HEK293 (cell line): ENCODE measurements around the gene PTAR1.

ENCODE experiments used
- CTCF ChIA-PET: fragments of 350-600 bp; formaldehyde crosslinking; extraction: SDS; loops from one replicate; lab custom pipeline; 2021; ENCODE audit warnings: antibody characterized with exemption; lab: Yijun Ruan, JAX
- POLR2A ChIA-PET: fragments of 300-600 bp; formaldehyde crosslinking; extraction: SDS; loops from one replicate; lab custom pipeline; 2020; ENCODE audit warnings: antibody characterized with exemption, inconsistent platforms; lab: Yijun Ruan, JAX
- H3K27ac ChIP-seq: fragments of 200-500 bp; sonication (Bioruptor generic); 2 replicates; pipeline ENCODE4 v1.5.1; 2014; ENCODE audit warnings: low read depth, low read length, control low read depth, inconsistent platforms; ENCODE audit errors: extremely low read depth
- H3K36me3 ChIP-seq, 2 experiments: fragments of 200-500 bp in 1 of 2; sonication (Bioruptor generic) in 1 of 2; 1 replicate in 1 of 2; 2 replicates in 1 of 2; pipeline ENCODE4 v1.5.1; 2014 to 2017; ENCODE audit warnings: inconsistent platforms in 2 of 2, low read length in 2 of 2; ENCODE audit not compliant: control insufficient read depth in 2 of 2, insufficient read depth in 1 of 2
- H3K4me1 ChIP-seq: fragments of 200-500 bp; sonication (Bioruptor generic); 2 replicates; pipeline ENCODE4 v1.5.1; 2014; ENCODE audit warnings: mild to moderate bottlenecking, low read length, inconsistent platforms; ENCODE audit not compliant: control insufficient read depth, insufficient read depth
- H3K4me3 ChIP-seq: 2 replicates; pipeline ENCODE4 v1.5.1; 2011; ENCODE audit warnings: low read depth, mild to moderate bottlenecking, control low read depth, low read length, moderate library complexity
- H3K9me3 ChIP-seq: fragments of 200-500 bp; sonication (Bioruptor generic); 2 replicates; pipeline ENCODE4 v1.5.1; 2014; ENCODE audit warnings: low read depth, low read length, inconsistent platforms; ENCODE audit not compliant: control insufficient read depth, insufficient read depth
- GFI1B ChIP-seq: fragments of 450-650 bp; formaldehyde crosslinking; IDR thresholded peaks from 2 replicates; pipeline ENCODE4 v1.5.1; 2016; ENCODE audit warnings: missing biosample characterization, missing genetic modification characterization
- GLIS2 ChIP-seq: fragments of 450-650 bp; formaldehyde crosslinking; IDR thresholded peaks from 2 replicates; pipeline ENCODE4 v1.5.1; 2016; ENCODE audit warnings: missing biosample characterization, missing genetic modification characterization
- KLF10 ChIP-seq: fragments of 450-650 bp; IDR thresholded peaks from 2 replicates; pipeline ENCODE4 v1.5.1; 2018; ENCODE audit warnings: missing biosample characterization, mild to moderate bottlenecking, missing genetic modification characterization
- PBX3 ChIP-seq: sonication (generic); formaldehyde crosslinking; IDR thresholded peaks from 2 replicates; pipeline ENCODE4 v1.8.1; 2022; ENCODE audit warnings: mild to moderate bottlenecking, moderate library complexity, missing genetic modification reagents
- RBAK ChIP-seq: fragments of 450-650 bp; formaldehyde crosslinking; IDR thresholded peaks from 2 replicates; pipeline ENCODE4 v1.5.1; 2016; ENCODE audit warnings: missing biosample characterization, missing genetic modification characterization
- TRIM28 ChIP-seq: IDR thresholded peaks from 2 replicates; pipeline ENCODE4 v1.6.1; 2011; ENCODE audit warnings: low read length, control low read depth, borderline replicate concordance
- TSHZ1 ChIP-seq: fragments of 450-650 bp; formaldehyde crosslinking; IDR thresholded peaks from 2 replicates; pipeline ENCODE4 v1.5.1; 2016; ENCODE audit warnings: missing biosample characterization, missing genetic modification characterization, borderline replicate concordance
- ZBTB7A ChIP-seq: fragments of 450-650 bp; formaldehyde crosslinking; IDR thresholded peaks from 2 replicates; pipeline ENCODE4 v1.5.1; 2016; ENCODE audit warnings: low read depth, missing biosample characterization, missing genetic modification characterization
- ZFP69B ChIP-seq: fragments of 450-650 bp; formaldehyde crosslinking; IDR thresholded peaks from 2 replicates; pipeline ENCODE4 v1.5.1; 2016; ENCODE audit warnings: missing biosample characterization, missing genetic modification characterization
- ZNF175 ChIP-seq: fragments of 450-650 bp; formaldehyde crosslinking; IDR thresholded peaks from 2 replicates; pipeline ENCODE4 v1.5.1; 2016; ENCODE audit warnings: missing biosample characterization, missing genetic modification characterization
- ZNF184 ChIP-seq: fragments of 450-650 bp; IDR thresholded peaks from 2 replicates; pipeline ENCODE4 v1.5.1; 2018; ENCODE audit warnings: missing biosample characterization, mild to moderate bottlenecking, missing genetic modification characterization
- ZNF239 ChIP-seq: fragments of 450-650 bp; formaldehyde crosslinking; IDR thresholded peaks from 2 replicates; pipeline ENCODE4 v1.5.1; 2016; ENCODE audit warnings: missing biosample characterization, missing genetic modification characterization
- ZNF335 ChIP-seq: fragments of 450-650 bp; formaldehyde crosslinking; conservative IDR thresholded peaks from 2 replicates; pipeline ENCODE4 v1.5.1; 2016; ENCODE audit warnings: missing biosample characterization, missing genetic modification characterization
- ZNF350 ChIP-seq: fragments of 450-650 bp; formaldehyde crosslinking; IDR thresholded peaks from 2 replicates; pipeline ENCODE4 v1.5.0; 2017; ENCODE audit warnings: missing biosample characterization, mild to moderate bottlenecking, missing genetic modification characterization
- ZNF514 ChIP-seq: fragments of 450-650 bp; formaldehyde crosslinking; IDR thresholded peaks from 2 replicates; pipeline ENCODE4 v1.5.1; 2016; ENCODE audit warnings: missing biosample characterization, missing genetic modification characterization
- ZNF521 ChIP-seq: fragments of 450-650 bp; formaldehyde crosslinking; IDR thresholded peaks from 2 replicates; pipeline ENCODE4 v1.5.1; 2017; ENCODE audit warnings: missing biosample characterization, mild to moderate bottlenecking, missing genetic modification characterization
- ZNF571 ChIP-seq: fragments of 450-650 bp; formaldehyde crosslinking; IDR thresholded peaks from 2 replicates; pipeline ENCODE4 v1.5.0; 2017; ENCODE audit warnings: missing biosample characterization, missing genetic modification characterization
- ZNF623 ChIP-seq: fragments of 450-650 bp; formaldehyde crosslinking; IDR thresholded peaks from 2 replicates; pipeline ENCODE4 v1.5.1; 2016; ENCODE audit warnings: missing biosample characterization, missing genetic modification characterization
- ZNF76 ChIP-seq: fragments of 450-650 bp; formaldehyde crosslinking; IDR thresholded peaks from 2 replicates; pipeline ENCODE4; 2016; ENCODE audit warnings: low read depth, missing biosample characterization, missing genetic modification characterization, borderline replicate concordance
- ZNF837 ChIP-seq: fragments of 450-650 bp; formaldehyde crosslinking; IDR thresholded peaks from 2 replicates; pipeline ENCODE4 v1.5.1; 2016; ENCODE audit warnings: missing biosample characterization, missing genetic modification characterization
- ZSCAN30 ChIP-seq: fragments of 450-650 bp; IDR thresholded peaks from 2 replicates; pipeline ENCODE4 v1.5.1; 2018; ENCODE audit warnings: missing biosample characterization, mild to moderate bottlenecking, missing genetic modification characterization, moderate library complexity
- TF ChIP-seq, protein P1 (sequence below): fragments of 450-650 bp; formaldehyde crosslinking; IDR thresholded peaks from 2 replicates; pipeline ENCODE4 v1.5.1; 2016; ENCODE audit warnings: missing biosample characterization, missing genetic modification characterization
- TF ChIP-seq, protein P2 (sequence below): fragments of 450-650 bp; formaldehyde crosslinking; conservative IDR thresholded peaks from 2 replicates; pipeline ENCODE4 v1.5.1; 2016; ENCODE audit warnings: low read depth, missing biosample characterization, missing genetic modification characterization
- TF ChIP-seq, protein P3 (sequence below): fragments of 450-650 bp; formaldehyde crosslinking; IDR thresholded peaks from 2 replicates; pipeline ENCODE4 v1.5.1; 2016; ENCODE audit warnings: missing biosample characterization, missing genetic modification characterization

PTAR1 gene

DNA sequence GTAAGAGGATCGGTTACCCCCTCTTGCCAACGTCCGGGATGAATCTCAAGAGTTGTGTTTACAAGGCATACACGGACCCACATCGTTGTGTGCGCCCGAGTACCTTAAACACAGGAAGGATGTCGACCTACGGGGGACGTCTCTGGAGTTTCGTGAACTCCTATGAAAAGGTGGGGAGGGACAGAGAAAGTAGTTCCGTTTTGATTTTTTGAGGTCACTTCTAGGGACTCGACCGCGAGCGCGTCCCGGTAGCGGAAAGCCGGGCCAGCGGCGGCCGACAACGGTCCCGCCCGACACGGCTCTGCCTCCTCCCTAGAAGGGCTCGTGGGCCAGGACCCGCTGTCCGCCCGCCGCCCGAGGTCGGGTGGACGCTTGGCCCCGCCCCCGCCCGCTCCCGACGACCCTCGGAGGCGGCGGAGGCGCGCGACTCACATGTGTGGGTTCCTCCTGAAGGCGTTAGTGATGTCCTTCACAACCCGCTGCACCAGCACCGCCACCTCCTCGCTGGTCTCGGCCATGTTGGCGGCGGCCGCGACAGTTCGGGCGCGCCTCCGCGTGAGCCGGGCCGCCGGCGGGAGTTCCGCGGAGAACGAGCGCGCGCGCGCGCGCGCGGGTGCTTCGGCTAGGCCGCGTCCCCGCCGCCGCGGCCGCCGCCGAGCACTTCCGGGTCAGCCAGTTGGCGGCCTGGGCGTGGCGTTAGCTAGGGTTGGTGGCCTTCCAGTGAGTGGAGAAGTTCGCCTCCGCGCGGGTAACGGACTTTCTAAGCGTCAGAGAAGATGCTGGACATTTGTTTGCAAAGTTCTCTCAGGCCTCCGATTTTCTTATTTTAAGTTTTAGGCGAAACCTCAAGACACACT lies at the start of gene PTAR1:
Gene PTAR1 (minus strand): TSS at position 591 of the 857 bp plus-strand sequence. CDS start 73 bp downstream, at position 518.
- POLR2A ChIA-PET, result interaction anchor here (0.5 to 1.5 kb wide), 3 partner anchors 10 to 88 kb away, joined by 3 to 5 read pairs (median 4); partner anchors contain the start of gene APBA1
- Histone ChIP-seq H3K4me1 (peaks cover 7% of the 10 kb centered on the region), H3K36me3 (peaks cover 0 to 3% of the 10 kb centered on the region in 2 experiments; a peak in 1 of 3 replicates), H3K27ac (peak within 1 kb of the TSS; percentile 90), H3K4me3 (peak within 1 kb of the TSS; percentile 90), H3K9me3 (no peaks in the 10 kb centered on the region)
- CTCF ChIA-PET, result interaction anchor here (1.0 to 1.4 kb wide), 2 partner anchors 86 to 87 kb away, joined by 4 to 5 read pairs; no protein-coding TSS in a partner anchor
- peak; percentile 39; the same call in 1 of the 2 replicates for TF ChIP-seq KLF10 (tag by site-specific recombination)
- no peak for TF ChIP-seq GFI1B (tag by site-specific recombination)
- TF ChIP-seq ZNF350, result no peak
- no peak for TF ChIP-seq ZNF571 (tag by site-specific recombination)
- TF ChIP-seq ZNF239 (tag by site-specific recombination), result no peak
- peak; percentile 34; the same call in 1 of the 2 replicates for TF ChIP-seq ZNF76 (tag by site-specific recombination)
- TF ChIP-seq ZNF184, result no peak
- TF ChIP-seq RBAK (tag by site-specific recombination), result no peak
- no peak for TF ChIP-seq ZNF175 (tag by site-specific recombination)
- no peak for TF ChIP-seq ZFP69B (tag by site-specific recombination)
- peak; percentile 42; the same call in 1 of the 2 replicates for TF ChIP-seq ZSCAN30 (tag by site-specific recombination)
- TF ChIP-seq ZNF521, result no peak
- 0 out of 2 replicates have a peak, but pooled peaks have one; percentile 60 for TF ChIP-seq PBX3
- no peak for TF ChIP-seq ZNF514
- TF ChIP-seq TRIM28, result no peak
- TF ChIP-seq ZNF837 (tag by site-specific recombination), result no peak
- TF ChIP-seq TSHZ1, result no peak
- TF ChIP-seq, protein P1, sequence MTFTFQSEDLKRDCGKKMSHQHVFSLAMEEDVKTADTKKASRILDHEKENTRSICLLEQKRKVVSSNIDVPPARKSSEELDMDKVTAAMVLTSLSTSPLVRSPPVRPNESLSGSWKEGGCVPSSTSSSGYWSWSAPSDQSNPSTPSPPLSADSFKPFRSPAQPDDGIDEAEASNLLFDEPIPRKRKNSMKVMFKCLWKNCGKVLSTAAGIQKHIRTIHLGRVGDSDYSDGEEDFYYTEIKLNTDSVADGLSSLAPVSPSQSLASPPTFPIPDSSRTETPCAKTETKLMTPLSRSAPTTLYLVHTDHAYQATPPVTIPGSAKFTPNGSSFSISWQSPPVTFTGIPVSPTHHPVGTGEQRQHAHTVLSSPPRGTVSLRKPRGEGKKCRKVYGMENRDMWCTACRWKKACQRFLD (tag by site-specific recombination), result no peak
- TF ChIP-seq ZBTB7A, result no peak
- TF ChIP-seq, protein P2, sequence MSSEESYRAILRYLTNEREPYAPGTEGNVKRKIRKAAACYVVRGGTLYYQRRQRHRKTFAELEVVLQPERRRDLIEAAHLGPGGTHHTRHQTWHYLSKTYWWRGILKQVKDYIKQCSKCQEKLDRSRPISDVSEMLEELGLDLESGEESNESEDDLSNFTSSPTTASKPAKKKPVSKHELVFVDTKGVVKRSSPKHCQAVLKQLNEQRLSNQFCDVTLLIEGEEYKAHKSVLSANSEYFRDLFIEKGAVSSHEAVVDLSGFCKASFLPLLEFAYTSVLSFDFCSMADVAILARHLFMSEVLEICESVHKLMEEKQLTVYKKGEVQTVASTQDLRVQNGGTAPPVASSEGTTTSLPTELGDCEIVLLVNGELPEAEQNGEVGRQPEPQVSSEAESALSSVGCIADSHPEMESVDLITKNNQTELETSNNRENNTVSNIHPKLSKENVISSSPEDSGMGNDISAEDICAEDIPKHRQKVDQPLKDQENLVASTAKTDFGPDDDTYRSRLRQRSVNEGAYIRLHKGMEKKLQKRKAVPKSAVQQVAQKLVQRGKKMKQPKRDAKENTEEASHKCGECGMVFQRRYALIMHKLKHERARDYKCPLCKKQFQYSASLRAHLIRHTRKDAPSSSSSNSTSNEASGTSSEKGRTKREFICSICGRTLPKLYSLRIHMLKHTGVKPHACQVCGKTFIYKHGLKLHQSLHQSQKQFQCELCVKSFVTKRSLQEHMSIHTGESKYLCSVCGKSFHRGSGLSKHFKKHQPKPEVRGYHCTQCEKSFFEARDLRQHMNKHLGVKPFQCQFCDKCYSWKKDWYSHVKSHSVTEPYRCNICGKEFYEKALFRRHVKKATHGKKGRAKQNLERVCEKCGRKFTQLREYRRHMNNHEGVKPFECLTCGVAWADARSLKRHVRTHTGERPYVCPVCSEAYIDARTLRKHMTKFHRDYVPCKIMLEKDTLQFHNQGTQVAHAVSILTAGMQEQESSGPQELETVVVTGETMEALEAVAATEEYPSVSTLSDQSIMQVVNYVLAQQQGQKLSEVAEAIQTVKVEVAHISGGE (tag by site-specific recombination), result peak; percentile 74
- TF ChIP-seq, protein P3, sequence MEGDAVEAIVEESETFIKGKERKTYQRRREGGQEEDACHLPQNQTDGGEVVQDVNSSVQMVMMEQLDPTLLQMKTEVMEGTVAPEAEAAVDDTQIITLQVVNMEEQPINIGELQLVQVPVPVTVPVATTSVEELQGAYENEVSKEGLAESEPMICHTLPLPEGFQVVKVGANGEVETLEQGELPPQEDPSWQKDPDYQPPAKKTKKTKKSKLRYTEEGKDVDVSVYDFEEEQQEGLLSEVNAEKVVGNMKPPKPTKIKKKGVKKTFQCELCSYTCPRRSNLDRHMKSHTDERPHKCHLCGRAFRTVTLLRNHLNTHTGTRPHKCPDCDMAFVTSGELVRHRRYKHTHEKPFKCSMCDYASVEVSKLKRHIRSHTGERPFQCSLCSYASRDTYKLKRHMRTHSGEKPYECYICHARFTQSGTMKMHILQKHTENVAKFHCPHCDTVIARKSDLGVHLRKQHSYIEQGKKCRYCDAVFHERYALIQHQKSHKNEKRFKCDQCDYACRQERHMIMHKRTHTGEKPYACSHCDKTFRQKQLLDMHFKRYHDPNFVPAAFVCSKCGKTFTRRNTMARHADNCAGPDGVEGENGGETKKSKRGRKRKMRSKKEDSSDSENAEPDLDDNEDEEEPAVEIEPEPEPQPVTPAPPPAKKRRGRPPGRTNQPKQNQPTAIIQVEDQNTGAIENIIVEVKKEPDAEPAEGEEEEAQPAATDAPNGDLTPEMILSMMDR (tag by site-specific recombination), result no peak
- TF ChIP-seq GLIS2, result peak; percentile 67
- TF ChIP-seq ZNF623 (tag by site-specific recombination), result no peak
- peak; percentile 93 for TF ChIP-seq ZNF335 (tag by site-specific recombination)
